H1 (cell line): Measurements from ENCODE around the gene POLR1B. TPM values are rescaled to one million over a fixed set of nuclear protein-coding genes. Genes with fewer than 3 reads are reported as not detected.

Experiments
- ATF3 ChIP-seq: IDR thresholded peaks from 2 replicates; pipeline ENCODE4 v1.6.1; 2011; ENCODE audit warnings: low read depth, mild to moderate bottlenecking, low read length; ENCODE audit not compliant: insufficient read depth
- RNF2 ChIP-seq: fragments of 200-900, 300-1000 bp; sonication (generic); IDR thresholded peaks from 2 replicates; pipeline ENCODE4 v1.7.1; 2016; ENCODE audit warnings: borderline replicate concordance, low read depth, mild to moderate bottlenecking, antibody characterized with exemption, low read length; ENCODE audit not compliant: poor library complexity, severe bottlenecking; ENCODE audit errors: missing control alignments
- SP1 ChIP-seq: IDR thresholded peaks from 2 replicates; pipeline ENCODE4 v1.6.1; 2011; ENCODE audit warnings: low read depth, low read length
- polyA plus RNA-seq, 7 experiments: library from polyadenylated mRNA; depleted of rRNA in 3 of 7; stranded (reverse) in 5 of 7; unstranded in 2 of 7; fragments of >200 nt in 5 of 7; fragments of 200-250 nt in 2 of 7; gene quantifications; 1 replicate in 5 of 7; 2 replicates in 1 of 7; 4 replicates in 1 of 7; pipeline versions ENCODE4 v1.2.1 to v1.2.3, GENCODE V29; 2011 to 2013; ENCODE audit warnings: missing spikeins in 2 of 7, mixed read lengths in 2 of 7
- total RNA-seq: library from RNA; stranded (reverse); fragmentation: NEBNext Ultra II Directional; extraction: Animal tissue kit (Norgen Biotek cat#: 25700); gene quantifications from 2 replicates; pipeline ENCODE4 v1.2.1, GENCODE V29; 2021

POLR1B gene
- total and polyA plus RNA-seq, 2 of the 8 experiments (the other 6 are each of a cell fraction or from before 2014, with no cell fraction given) = 24.3 to 69.4 TPM

- TF ChIP-seq RNF2 (no peak), ATF3 (no peak), SP1 (peak; percentile 45; the same call in 1 of the 2 replicates)
Observed at GRCh38 chr2:112614201-112614840, 72.1 kb downstream of the POLR1B start (continued).
